Esophagus squamous epithelium (tissue), 5 donors: Measurements from ENCODE around the gene SMOC2. TPM values are rescaled to one million over a fixed set of nuclear protein-coding genes. Genes with fewer than 3 reads are reported as not detected.

ENCODE experiments used
- DNase-seq: peaks from one replicate; lab custom pipeline; 2025; lab: John Stamatoyannopoulos, UW
- H3K27ac ChIP-seq, 4 donors: fragments of 200-600 bp; sonication (generic); one replicate each; pipeline ENCODE4 v1.5.1; 2016 to 2019; ENCODE audit warnings: mild to moderate bottlenecking in 1 of 4
- H3K27me3 ChIP-seq, 4 donors: fragments of 200-600 bp; sonication (generic); 1 replicate in 3 of 4; 2 replicates in 1 of 4; pipeline versions ENCODE4 v1.5.1 to v1.6.0; 2017 to 2021; ENCODE audit warnings: antibody characterized with exemption in 1 of 4
- H3K36me3 ChIP-seq, 3 donors: fragments of 200-600 bp; sonication (generic); one replicate each; pipeline ENCODE4 v1.5.1; 2016 to 2019
- H3K4me1 ChIP-seq, 3 donors: fragments of 200-600 bp; sonication (generic); one replicate each; pipeline ENCODE4 v1.5.1; 2017 to 2019
- H3K4me3 ChIP-seq, 4 donors: fragments of 200-600 bp; sonication (generic); 1 replicate in 3 of 4; 2 replicates in 1 of 4; pipeline ENCODE4 v1.5.1; 2016 to 2019; ENCODE audit warnings: mild to moderate bottlenecking in 2 of 4, moderate library complexity in 1 of 4
- H3K9me3 ChIP-seq, 3 donors: fragments of 200-600 bp; sonication (generic); one replicate each; pipeline ENCODE4 v1.5.1; 2016 to 2019
- POLR2A ChIP-seq, 4 donors: fragments of 450-650 bp; IDR thresholded peaks; one replicate each; pipeline ENCODE4 v1.6.1; 2017; ENCODE audit warnings: antibody characterized with exemption in 4 of 4, mild to moderate bottlenecking in 4 of 4, moderate library complexity in 3 of 4
- WGBS, 2 donors: methylation state at CpG; one replicate each; pipeline ENCODE4 v1.1.5; 2018; 5-methylcytosine and 5-hydroxymethylcytosine counted together
- intact Hi-C: fragments of 100-400 bp; cut with DNase I; formaldehyde crosslinking; loops from one replicate; pipeline ENCODE4 v1.15.0; 2022
- total RNA-seq, 4 donors: library from RNA; depleted of rRNA; stranded (reverse); fragments of >200 nt; gene quantifications; one replicate each; pipeline ENCODE4 v1.1.0, GENCODE V29; 2016
- TF ChIP-seq, protein P1 (sequence below), 6 experiments: fragments of 450-650 bp in 4 of 6; fragments of 200-600 bp in 2 of 6; sonication (generic) in 2 of 6; IDR thresholded peaks; one replicate each; pipeline ENCODE4 v1.5.1; 2016 to 2019; ENCODE audit warnings: antibody characterized with exemption in 6 of 6, mild to moderate bottlenecking in 4 of 6, moderate library complexity in 4 of 6
- donor health status: DM: yes; HTN: yes; CAD: no.

The SMOC2 gene
- total RNA-seq, 4 donors from 2014 or later: 1.9 to 35.5 (median 7.1) TPM

- no peak for DNase-seq
Measured at GRCh38 chr6:168448243-168448855, 7.4 kb downstream of the SMOC2 start.

DNA sequence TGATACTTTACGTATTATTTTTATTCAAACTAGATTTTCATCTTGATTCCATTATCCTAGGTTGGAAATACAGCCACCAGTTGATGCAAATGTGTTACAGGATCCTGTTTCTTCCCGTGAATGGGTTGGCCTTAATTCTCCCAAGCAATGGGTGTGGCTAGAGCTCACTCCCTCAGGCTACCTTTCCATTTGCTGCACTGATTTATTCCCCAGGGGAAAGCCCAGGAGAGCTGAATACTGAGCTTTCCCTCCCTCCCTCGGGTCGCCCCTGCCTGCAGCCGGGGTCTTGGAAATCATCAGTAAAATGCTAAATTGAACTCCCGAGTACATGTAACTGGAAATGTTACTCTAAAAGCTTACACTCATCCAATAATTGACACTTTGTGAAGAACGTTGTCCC lies 9.9 kb downstream of the SMOC2 start:
- Histone ChIP-seq H3K4me3 (no peak overlapping the region), H3K4me1 (peaks cover 0 to 41% (median 8%) of the 10 kb centered on the region in 3 donors), H3K27ac (peak overlapping the region; percentile 18 to 63 (median 32)), H3K36me3 (no peaks in the 10 kb centered on the region), H3K27me3 (peaks cover 0 to 27% (median 0%) of the 10 kb centered on the region in 4 donors), H3K9me3 (no peaks in the 10 kb centered on the region)
- intact Hi-C loops: no loop called here
- TF ChIP-seq, protein P1, sequence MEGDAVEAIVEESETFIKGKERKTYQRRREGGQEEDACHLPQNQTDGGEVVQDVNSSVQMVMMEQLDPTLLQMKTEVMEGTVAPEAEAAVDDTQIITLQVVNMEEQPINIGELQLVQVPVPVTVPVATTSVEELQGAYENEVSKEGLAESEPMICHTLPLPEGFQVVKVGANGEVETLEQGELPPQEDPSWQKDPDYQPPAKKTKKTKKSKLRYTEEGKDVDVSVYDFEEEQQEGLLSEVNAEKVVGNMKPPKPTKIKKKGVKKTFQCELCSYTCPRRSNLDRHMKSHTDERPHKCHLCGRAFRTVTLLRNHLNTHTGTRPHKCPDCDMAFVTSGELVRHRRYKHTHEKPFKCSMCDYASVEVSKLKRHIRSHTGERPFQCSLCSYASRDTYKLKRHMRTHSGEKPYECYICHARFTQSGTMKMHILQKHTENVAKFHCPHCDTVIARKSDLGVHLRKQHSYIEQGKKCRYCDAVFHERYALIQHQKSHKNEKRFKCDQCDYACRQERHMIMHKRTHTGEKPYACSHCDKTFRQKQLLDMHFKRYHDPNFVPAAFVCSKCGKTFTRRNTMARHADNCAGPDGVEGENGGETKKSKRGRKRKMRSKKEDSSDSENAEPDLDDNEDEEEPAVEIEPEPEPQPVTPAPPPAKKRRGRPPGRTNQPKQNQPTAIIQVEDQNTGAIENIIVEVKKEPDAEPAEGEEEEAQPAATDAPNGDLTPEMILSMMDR (IDR thresholded peaks at IDR 0.05): no peak
- TF ChIP-seq POLR2A (IDR thresholded peaks at IDR 0.05): no peak
- DNase-seq: no peak
- WGBS, 2 donors: 33 to 45% methylated on average over 7 of the region's 7 CpGs

More at GRCh38 chr6:168448243-168448855, 7.4 kb downstream of the SMOC2 start:
- no peak for TF ChIP-seq POLR2A (IDR thresholded peaks at IDR 0.05)
- TF ChIP-seq, protein P1 (IDR thresholded peaks at IDR 0.05): no peak
- H3K36me3 ChIP-seq: no peaks in the 10 kb centered on the region
- H3K4me1 ChIP-seq: peaks cover 0 to 28% (median 8%) of the 10 kb centered on the region in 3 donors
- intact Hi-C loops: no loop called here
- H3K9me3 ChIP-seq: no peaks in the 10 kb centered on the region
- H3K27me3 ChIP-seq: peaks cover 0 to 38% (median 0%) of the 10 kb centered on the region in 4 donors
- WGBS, 2 donors: 83% methylated on average over 10 to 11 of the region's 11 CpGs
- no peak overlapping the region for H3K27ac ChIP-seq
- no peak overlapping the region for H3K4me3 ChIP-seq

- Histone ChIP-seq H3K36me3 (no peaks in the 10 kb centered on the region), H3K9me3 (no peaks in the 10 kb centered on the region), H3K4me1 (peaks cover 0 to 52% (median 8%) of the 10 kb centered on the region in 3 donors), H3K27ac (peak overlapping the region; percentile 18 to 63 (median 44)), H3K4me3 (no peak overlapping the region), H3K27me3 (peaks cover 0 to 28% (median 0%) of the 10 kb centered on the region in 4 donors)
- no peak for DNase-seq
- 33 to 55% methylated on average over 3 to 5 of the region's 5 CpGs for WGBS, 2 donors
- intact Hi-C loops: no loop called here
- no peak for TF ChIP-seq POLR2A (IDR thresholded peaks at IDR 0.05)
- TF ChIP-seq, protein P1 (IDR thresholded peaks at IDR 0.05): peak in 4 of 6 experiments; percentile 17 to 47 (median 25)
Measured at GRCh38 chr6:168451805-168452517, 11.0 kb downstream of the SMOC2 start.

GRCh38 chr6:168452685-168453377 lies 11.8 kb downstream of the SMOC2 start:
- 37 to 46% methylated on average over 5 to 11 of the region's 18 CpGs for WGBS, 2 donors
- no peak for DNase-seq

More at GRCh38 chr6:168452685-168453377, 11.8 kb downstream of the SMOC2 start:
- H3K4me3 ChIP-seq: no peak overlapping the region
- TF ChIP-seq, protein P1 (IDR thresholded peaks at IDR 0.05): no peak
- no peak for TF ChIP-seq POLR2A (IDR thresholded peaks at IDR 0.05)
- no peaks in the 10 kb centered on the region for H3K36me3 ChIP-seq
- intact Hi-C loops: no loop called here
- H3K27me3 ChIP-seq: peaks cover 0 to 28% (median 0%) of the 10 kb centered on the region in 4 donors
- H3K9me3 ChIP-seq: no peaks in the 10 kb centered on the region
- H3K27ac ChIP-seq: peak overlapping the region in 3 of 4 donors; percentile 12 to 63 (median 45)
- H3K4me1 ChIP-seq: peaks cover 0 to 61% (median 8%) of the 10 kb centered on the region in 3 donors
